Nephron (organoid): ENCODE measurements around the gene MT1M.
"Not testable (repeated sequence)": the region's sequence is repeated elsewhere in the genome, so short reads cannot be mapped to it uniquely, and the experiment has no call there.

Experiments
- H3K27ac Mint-ChIP-seq, 3 experiments: 2 replicates each; pipeline ENCODE4 v1.8.0; 2020; ENCODE audit warnings: mixed read lengths in 3 of 3, mild to moderate bottlenecking in 2 of 3, moderate library complexity in 1 of 3
- H3K27me3 Mint-ChIP-seq: 2 replicates; pipeline ENCODE4 v1.8.0; 2021; ENCODE audit warnings: low read depth, mild to moderate bottlenecking, moderate library complexity, mixed read lengths
- H3K36me3 Mint-ChIP-seq: 2 replicates; pipeline ENCODE4 v1.8.0; 2020; ENCODE audit warnings: low read depth, mixed read lengths
- H3K4me1 Mint-ChIP-seq: 2 replicates; pipeline ENCODE4 v1.8.0; 2020; ENCODE audit warnings: mixed read lengths
- H3K4me3 Mint-ChIP-seq, 3 experiments: 2 replicates each; pipeline ENCODE4 v1.8.0; 2020; ENCODE audit warnings: mild to moderate bottlenecking in 3 of 3, mixed read lengths in 3 of 3, moderate library complexity in 2 of 3
- H3K9me3 Mint-ChIP-seq: 2 replicates; pipeline ENCODE4 v1.8.0; 2020; ENCODE audit warnings: mixed read lengths
- TF ChIP-seq, protein P1 (sequence below), 3 experiments: fragments of 200-600 bp; sonication (generic); IDR thresholded peaks; one replicate each; pipeline ENCODE4 v1.5.0; 2021; ENCODE audit warnings: antibody characterized with exemption in 3 of 3; ENCODE audit not compliant: unreplicated experiment in 3 of 3

The MT1M gene

DNA sequence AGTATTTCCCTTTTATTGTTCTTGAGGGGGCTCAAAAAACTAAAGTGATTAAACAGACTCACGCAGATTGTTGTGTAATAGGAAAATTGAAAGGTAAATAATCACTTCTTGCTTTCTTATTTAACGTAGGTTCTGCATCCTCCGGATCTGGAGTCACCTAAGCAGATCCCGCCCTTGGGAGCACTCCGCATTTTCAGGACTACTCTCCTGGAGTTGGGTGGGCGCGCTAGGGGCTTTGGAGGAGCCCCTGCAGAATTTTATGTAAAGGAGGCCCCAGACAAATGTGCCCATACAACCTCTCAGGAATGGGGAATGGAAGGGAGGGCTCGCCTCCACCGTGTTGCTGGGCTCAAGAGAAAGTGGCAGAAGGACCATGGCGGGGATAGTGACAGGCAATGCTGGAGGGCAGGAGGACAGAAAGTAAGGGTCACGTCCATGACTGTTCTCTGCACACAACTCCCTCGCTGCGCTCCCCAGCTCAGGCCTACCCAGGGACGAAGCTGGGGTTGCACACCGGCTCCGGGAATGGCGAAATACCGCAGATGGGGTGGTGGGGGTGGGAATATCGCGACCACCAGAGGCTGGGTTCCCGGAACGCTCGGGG lies 15.7 kb upstream of the MT1M start:
- TF ChIP-seq, protein P1, sequence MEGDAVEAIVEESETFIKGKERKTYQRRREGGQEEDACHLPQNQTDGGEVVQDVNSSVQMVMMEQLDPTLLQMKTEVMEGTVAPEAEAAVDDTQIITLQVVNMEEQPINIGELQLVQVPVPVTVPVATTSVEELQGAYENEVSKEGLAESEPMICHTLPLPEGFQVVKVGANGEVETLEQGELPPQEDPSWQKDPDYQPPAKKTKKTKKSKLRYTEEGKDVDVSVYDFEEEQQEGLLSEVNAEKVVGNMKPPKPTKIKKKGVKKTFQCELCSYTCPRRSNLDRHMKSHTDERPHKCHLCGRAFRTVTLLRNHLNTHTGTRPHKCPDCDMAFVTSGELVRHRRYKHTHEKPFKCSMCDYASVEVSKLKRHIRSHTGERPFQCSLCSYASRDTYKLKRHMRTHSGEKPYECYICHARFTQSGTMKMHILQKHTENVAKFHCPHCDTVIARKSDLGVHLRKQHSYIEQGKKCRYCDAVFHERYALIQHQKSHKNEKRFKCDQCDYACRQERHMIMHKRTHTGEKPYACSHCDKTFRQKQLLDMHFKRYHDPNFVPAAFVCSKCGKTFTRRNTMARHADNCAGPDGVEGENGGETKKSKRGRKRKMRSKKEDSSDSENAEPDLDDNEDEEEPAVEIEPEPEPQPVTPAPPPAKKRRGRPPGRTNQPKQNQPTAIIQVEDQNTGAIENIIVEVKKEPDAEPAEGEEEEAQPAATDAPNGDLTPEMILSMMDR (IDR thresholded peaks at IDR 0.05; ENCODE audit: unreplicated experiment in 3 of 3), result no peak
- no peaks in the 10 kb centered on the region for H3K36me3 Mint-ChIP-seq
- H3K4me1 Mint-ChIP-seq, result peaks cover 5% of the 10 kb centered on the region
- H3K27me3 Mint-ChIP-seq, result peaks cover 72% of the 10 kb centered on the region
- H3K4me3 Mint-ChIP-seq, result peak overlapping the region; percentile 32 to 79 (median 72)
- H3K9me3 Mint-ChIP-seq, result no peaks in the 10 kb centered on the region
- H3K27ac Mint-ChIP-seq, result no peak overlapping the region

DNA sequence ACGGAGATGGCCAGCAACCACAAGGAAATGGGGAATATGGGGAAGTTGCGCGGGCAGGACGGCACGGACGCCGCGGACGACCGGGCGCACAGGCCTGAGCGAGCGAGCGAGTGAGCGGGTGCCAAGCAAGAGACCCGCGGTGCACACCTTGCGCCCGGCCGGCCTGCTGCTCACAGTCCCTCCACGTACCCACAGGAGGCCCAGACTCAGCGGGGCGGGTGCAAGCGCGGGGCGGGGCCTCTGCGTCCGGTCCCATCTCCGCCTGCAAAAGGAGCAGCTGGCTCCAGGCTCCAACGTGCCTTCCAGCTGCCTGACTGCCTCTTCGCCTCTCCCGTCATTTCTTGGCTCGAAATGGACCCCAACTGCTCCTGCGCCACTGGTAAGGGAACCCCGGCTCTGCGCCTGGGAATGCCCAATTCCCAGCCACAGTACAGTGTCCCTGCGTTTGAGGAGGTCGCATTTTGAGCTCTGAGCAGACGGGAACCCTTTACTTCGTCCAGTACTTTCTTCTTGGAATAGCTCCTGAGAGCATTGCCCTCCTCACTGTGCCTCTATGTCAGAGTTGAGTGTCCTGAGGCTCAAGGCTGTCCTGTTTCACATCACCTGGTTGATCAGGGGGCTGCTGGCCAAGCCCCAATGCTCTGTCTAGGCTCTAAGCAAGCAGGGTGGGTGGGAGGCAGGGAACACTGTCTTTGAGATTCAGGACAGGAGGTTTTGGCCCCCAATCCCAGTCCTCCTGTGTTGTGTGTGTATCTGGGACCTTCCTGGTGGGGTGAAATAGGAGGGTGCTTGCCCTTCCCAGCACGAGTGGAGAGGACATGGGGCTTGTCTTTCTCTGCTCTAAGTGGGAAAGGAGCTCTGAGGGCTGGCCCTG lies 15.0 kb upstream of the MT1M start:
- Mint-ChIP-seq H3K27ac (no peak overlapping the region), H3K9me3 (no peaks in the 10 kb centered on the region), H3K36me3 (no peaks in the 10 kb centered on the region), H3K27me3 (peaks cover 79% of the 10 kb centered on the region), H3K4me3 (peak overlapping the region; percentile 79 to 85 (median 85)), H3K4me1 (peaks cover 5% of the 10 kb centered on the region)
- TF ChIP-seq, protein P1 (IDR thresholded peaks at IDR 0.05; ENCODE audit: unreplicated experiment in 3 of 3), result no peak

DNA sequence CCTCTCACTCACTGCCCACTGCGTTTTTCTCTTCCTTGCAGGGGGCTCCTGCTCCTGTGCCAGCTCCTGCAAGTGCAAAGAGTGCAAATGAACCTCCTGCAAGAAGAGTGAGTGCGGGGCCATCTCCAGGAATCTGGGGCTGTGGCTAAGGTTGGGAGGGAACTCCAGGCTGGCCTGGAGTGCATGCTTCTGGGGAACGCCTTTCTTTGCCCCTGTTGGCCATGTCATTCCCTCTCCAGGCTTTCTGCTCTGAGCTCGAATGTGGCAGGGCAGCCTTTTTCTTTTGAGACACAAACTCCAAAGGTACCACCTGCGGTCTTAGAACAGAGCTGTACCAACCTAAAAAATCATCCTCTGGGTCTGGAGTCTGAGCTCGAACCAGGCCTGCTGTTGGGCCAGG lies 14.3 kb upstream of the MT1M start:
- Mint-ChIP-seq H3K27me3 (peaks cover 86% of the 10 kb centered on the region), H3K4me1 (peaks cover 5% of the 10 kb centered on the region), H3K27ac (no peak overlapping the region), H3K4me3 (peak overlapping the region in 2 of 3 experiments; percentile 79 to 85), H3K36me3 (no peaks in the 10 kb centered on the region), H3K9me3 (no peaks in the 10 kb centered on the region)
- TF ChIP-seq, protein P1 (IDR thresholded peaks at IDR 0.05; ENCODE audit: unreplicated experiment in 3 of 3), result no peak

DNA sequence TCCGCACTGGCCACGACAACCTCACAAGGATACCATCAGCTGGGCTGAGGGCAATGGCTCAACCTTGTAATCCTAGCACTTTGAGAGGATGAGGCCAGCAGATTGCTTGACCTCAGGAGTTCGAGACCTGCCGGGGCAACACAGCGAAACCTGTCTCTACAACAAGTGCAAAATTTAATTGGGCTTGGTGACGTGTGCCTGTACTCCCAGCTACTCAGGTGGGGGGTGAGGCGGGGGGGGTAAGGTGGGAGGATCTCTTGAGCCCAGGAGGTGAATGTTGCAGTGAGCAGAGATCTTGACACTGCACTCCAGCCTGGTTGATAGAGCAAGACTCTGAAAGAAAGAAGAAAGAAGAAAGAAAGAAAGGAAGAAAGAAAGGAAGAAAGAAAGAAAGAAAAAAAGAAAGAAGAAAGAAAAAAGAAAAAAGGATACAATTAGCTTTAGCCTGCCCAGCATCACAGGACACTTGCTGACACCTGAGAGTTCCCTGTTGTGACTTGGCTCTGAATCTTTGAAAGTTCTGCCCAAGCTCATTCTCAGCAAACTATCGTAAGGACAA lies 12.0 kb upstream of the MT1M start:
- Mint-ChIP-seq H3K27ac (no peak overlapping the region), H3K4me3 (no peak overlapping the region), H3K4me1 (peaks cover 5% of the 10 kb centered on the region), H3K27me3 (peaks cover 97% of the 10 kb centered on the region), H3K36me3 (no peaks in the 10 kb centered on the region), H3K9me3 (no peaks in the 10 kb centered on the region)
- TF ChIP-seq, protein P1 (IDR thresholded peaks at IDR 0.05; ENCODE audit: unreplicated experiment in 3 of 3), result no peak

DNA sequence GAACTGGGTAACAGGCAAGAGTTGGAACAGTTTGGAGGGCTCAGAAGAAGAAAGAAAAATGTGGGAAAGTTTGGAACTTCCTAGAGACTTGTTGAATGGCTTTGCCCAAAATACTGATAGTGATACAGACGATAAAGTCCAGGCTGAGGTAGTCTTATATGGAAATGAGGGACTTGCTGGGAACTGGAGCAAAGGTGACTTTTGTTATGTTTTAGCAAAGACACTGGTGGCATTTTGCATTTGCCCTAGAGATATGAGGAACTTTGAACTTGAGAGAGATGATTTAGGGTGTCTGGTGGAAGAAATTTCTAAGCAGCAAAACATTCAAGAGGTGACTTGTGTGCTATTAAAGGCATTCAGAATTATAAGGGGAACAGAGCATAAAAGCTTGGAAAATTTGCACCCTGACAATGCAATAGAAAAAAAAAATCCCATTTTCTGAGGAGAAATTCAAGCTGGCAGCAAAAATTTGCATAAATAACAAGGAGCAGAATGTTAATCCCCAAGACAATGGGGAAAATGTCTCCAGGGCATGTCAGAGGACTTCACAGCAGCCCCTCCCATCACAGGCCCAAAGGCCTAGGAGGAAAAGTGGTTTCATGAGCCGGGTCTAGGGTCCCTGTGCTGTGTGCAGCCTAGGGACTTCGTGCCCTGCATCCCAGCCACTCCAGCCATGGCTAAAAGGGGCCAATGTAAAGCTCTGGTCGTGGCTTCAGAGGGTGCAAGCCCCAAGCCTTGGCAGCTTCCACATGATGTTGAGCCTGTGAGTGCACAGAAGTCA lies 10.6 kb upstream of the MT1M start:
- H3K9me3 Mint-ChIP-seq, H3K36me3 Mint-ChIP-seq: not testable (repeated sequence)

DNA sequence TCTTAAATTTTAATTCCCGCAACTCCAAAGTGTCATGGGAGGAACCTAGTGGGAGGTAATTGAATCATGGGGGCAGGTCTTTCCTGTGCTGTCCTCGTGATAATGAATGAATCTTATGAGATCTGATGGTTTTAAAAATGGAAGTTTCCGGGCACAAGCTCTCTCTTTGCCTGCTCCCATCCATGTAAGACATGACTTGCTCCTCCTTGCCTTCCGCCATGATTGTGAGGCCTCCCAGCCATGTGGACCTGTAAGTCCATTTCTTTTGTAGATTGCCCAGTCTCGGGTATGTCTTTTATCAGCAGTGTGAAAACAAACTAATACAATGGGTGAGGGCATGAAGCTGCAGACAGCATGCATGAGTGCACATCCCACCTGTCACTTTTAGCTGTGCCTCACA lies 9.3 kb upstream of the MT1M start:
- H3K4me1 Mint-ChIP-seq, H3K36me3 Mint-ChIP-seq, H3K9me3 Mint-ChIP-seq, H3K27ac Mint-ChIP-seq, H3K4me3 Mint-ChIP-seq: not testable (repeated sequence)
- H3K27me3 Mint-ChIP-seq, result peaks cover 94% of the 10 kb centered on the region

More for the DNA sequence above, 10.6 kb upstream of the MT1M start:
- H3K27ac Mint-ChIP-seq, result peak overlapping the region in 1 of 3 experiments; percentile 30
- H3K4me3 Mint-ChIP-seq, result peak overlapping the region in 2 of 3 experiments; percentile 14 to 28
- peaks cover 98% of the 10 kb centered on the region for H3K27me3 Mint-ChIP-seq
- H3K4me1 Mint-ChIP-seq, result peaks cover 10% of the 10 kb centered on the region
